ENCODE measurements around the gene KLF7. TPM values are rescaled to one million over a fixed set of nuclear protein-coding genes. Genes with fewer than 3 reads are reported as not detected.

The KLF7 gene
- total RNA-seq, 1 donor from 2014 or later = 54.7 TPM

DNA sequence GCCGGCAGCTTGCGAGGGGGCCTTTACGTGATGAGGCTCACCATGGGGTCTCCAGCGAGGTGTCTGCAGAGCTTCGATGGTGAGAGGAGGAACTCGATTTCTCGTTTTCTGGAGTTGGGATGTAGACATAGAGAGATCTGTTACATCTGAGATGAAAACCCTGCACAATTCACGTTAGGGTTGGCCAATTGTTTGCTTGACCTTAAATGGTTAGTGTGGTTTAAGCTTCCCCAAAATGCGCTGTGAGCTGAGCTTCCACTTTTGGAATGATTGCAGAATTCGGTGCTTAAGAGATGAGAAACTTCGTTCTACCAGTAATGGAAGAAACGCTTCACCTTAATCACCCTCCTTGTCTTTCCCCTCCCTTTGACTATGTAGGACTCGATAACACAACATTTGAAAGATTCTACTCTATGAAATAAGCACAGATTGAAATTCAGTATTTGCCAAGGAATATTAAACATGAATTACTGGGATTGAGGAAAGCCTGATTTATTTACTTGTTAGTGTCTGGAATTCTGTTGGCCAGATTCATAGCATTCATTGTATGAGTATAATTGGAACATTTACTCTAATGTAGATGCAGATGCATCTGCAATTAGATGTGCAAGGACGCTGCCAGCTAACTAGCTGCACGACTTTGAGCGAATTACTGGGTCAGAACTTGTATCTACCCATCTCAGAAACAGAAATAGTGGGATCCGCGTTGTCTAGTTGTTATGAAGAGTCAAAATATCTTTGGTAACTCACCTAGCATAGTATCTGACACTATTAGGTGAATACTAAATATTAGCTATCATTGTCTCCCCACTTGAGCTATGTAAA, 1.6 kb upstream of the KLF7 start:
- peak; percentile 49 for DNase-seq (ENCODE audit: low spot score)

- peak; percentile 79 for DNase-seq (ENCODE audit: low spot score)
Measured at GRCh38 chr2:207166349-207167098, 776 bp upstream of the KLF7 start.

DNA sequence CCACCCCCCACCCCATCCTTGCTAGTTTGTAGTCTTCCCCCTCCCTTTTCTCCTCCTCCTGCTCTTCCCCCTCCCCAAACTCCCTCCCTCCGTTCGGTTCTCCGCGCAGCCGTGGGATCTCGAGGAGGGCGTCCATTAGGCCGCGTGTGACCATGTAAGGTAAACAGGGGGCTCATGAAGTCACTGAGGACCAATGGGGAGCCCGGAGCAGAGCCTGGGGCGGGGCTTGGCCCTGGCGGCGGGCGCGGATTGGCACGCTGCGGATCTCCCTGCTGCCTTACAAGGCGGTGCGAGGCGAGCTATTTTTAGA, 246 bp upstream of the KLF7 start:
- peak; percentile 99 for DNase-seq (ENCODE audit: low spot score)

- DNase-seq (ENCODE audit: low spot score) = peak; percentile 63
Measured at GRCh38 chr2:207164006-207164831, 1.5 kb downstream of the KLF7 start.

DNA sequence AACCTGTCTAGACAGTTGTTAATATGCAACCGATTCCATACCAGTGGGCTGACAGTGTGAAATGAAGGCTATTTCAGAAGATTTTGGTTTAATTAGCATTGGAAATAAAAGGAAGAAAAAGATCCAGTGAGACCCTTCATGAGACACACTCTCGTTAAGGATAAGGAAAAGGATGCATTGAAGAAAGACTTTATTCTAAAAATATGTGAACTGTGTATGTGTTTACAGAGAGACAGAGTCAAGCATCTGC, 2.1 kb downstream of the KLF7 start:
- no peak for DNase-seq (ENCODE audit: low spot score)

- DNase-seq (ENCODE audit: low spot score) = peak; percentile 55
Measured at GRCh38 chr2:207163053-207163755, 2.5 kb downstream of the KLF7 start.

DNA sequence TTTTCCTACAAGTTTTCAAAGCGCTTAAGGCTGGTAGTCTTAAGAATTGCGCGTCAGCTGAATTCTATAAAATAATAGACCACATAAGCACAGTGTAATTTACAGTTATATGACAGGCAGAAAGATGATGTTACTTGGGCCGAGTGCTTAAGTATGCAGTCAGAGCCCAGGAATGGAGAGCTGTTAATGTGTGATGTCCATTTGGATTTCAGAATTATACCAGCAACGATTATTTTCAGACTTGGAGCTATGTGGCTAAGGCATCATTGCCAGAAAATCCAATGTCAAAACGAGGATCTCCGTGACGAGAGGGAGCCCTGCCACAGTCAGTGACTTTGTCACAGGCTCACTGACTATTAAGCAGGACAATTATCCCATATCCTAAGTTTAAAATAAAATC, 3.4 kb downstream of the KLF7 start:
- DNase-seq (ENCODE audit: low spot score) = no peak

- DNase-seq (ENCODE audit: low spot score) = no peak
Measured at GRCh38 chr2:207161247-207162123, 4.3 kb downstream of the KLF7 start.

DNA sequence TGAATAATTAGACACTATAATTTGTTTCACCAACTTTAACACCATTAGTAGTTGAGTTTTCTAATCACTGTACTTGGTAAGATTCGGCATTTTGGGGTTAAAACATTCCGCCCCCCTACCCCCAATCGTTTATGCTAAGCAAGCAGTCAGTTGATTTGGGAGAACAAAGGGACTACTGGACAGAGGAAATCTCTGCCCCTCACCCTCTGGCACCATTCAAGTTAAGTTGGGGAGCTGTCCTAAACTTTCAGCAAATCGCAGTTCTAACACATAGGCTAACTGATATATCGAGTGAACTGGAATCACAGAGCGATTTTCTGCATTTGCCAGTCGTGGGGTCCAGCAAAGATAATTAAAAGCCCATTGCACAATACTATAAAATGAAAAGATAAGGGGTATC, 5.6 kb downstream of the KLF7 start:
- no peak for DNase-seq (ENCODE audit: low spot score)

GRCh38 chr2:207159002-207159401, 6.7 kb downstream of the KLF7 start:
- DNase-seq (ENCODE audit: low spot score) = no peak

GRCh38 chr2:207157731-207158130, 8.0 kb downstream of the KLF7 start:
- no peak for DNase-seq (ENCODE audit: low spot score)

DNA sequence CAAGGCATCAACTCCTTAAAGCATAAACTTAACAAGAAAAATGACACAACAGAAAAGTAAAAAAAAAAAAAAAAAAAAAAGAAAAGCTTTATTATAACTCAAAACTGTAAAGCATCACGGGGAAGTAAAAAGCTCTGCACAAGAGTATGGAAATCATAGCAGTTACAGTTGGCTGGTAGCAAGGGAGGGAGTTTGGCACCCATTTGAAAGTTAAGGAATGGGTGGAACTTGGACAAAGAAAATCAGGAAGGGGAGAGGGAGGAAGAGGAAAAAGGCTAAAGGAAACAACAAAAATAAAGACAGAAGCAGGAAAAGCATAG, 8.6 kb downstream of the KLF7 start:
- DNase-seq (ENCODE audit: low spot score) = no peak

DNA sequence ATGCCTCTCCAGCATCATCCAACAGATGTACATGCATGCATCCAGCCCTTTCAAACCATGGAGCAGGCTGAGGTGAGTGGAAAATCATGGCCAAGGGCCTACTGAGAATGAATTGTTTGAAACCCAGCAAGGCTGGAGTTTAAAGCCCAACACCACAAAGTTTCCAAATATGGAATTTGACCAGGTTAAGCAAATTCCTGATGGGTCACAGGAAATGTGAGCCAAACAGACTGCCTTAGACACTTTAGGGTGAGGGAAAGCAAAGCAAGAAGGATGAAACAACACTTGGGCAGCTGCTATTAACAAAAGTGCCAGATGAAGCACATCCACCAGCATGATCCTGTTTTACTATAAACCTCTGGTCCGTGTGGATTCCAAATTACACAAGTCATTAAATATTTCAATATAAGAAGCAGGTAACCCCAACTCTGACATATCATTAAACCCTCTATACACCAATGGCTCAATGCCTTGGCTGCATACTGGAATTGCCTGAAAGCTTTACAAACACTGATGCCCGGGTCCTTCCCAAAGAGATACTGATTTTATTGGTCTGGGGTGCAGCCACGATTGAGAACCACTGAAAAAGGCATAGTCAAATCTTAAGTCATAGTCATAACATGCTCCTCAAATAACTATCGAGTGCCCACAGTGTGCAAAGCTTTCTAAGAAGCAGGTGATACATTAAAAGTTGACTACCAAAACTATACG, 9.1 kb downstream of the KLF7 start:
- no peak for DNase-seq (ENCODE audit: low spot score)

DNA sequence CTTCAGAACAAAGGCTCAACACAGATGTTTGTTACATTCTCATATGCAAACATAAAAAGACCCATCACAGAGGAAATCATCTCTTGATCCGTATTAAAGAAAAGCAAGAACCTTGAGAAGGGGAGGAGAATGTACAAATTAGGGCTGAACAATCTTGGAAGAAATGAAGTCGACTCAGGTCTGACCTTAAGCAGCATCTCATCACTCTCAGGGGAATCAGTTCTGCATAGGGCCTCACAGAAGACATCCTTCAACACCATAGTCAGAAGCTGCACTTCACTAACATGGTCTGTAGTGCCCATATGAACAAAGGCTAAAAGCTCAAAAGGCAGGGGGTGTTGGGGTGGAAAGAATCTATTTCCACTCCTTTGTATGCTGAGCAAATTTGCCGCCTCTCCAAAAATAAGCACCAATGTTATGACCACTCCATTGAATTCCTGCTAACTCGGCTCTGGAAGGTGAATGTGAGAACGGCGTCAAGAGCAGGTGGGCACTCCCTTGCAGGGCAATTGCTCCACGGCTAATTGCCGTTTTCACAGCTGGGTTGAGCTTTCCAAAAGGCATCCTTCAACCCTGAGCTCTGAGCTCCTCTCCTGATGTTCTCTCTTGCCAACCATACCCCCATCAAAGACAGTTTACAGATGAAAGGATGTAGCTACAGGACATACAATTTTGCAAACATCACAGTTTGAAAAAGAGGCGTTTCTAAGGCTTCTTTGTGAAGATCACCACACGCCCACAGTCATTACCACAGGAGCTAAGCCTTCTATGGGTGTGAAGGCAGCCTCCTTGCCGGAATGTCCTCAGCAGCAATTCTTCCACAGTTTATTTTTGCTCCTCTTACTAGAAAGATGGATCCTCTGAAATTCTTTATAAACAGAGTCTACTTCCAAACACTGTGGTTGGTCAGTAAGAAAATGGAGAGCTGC, 10.0 kb downstream of the KLF7 start:
- no peak for DNase-seq (ENCODE audit: low spot score)

DNA sequence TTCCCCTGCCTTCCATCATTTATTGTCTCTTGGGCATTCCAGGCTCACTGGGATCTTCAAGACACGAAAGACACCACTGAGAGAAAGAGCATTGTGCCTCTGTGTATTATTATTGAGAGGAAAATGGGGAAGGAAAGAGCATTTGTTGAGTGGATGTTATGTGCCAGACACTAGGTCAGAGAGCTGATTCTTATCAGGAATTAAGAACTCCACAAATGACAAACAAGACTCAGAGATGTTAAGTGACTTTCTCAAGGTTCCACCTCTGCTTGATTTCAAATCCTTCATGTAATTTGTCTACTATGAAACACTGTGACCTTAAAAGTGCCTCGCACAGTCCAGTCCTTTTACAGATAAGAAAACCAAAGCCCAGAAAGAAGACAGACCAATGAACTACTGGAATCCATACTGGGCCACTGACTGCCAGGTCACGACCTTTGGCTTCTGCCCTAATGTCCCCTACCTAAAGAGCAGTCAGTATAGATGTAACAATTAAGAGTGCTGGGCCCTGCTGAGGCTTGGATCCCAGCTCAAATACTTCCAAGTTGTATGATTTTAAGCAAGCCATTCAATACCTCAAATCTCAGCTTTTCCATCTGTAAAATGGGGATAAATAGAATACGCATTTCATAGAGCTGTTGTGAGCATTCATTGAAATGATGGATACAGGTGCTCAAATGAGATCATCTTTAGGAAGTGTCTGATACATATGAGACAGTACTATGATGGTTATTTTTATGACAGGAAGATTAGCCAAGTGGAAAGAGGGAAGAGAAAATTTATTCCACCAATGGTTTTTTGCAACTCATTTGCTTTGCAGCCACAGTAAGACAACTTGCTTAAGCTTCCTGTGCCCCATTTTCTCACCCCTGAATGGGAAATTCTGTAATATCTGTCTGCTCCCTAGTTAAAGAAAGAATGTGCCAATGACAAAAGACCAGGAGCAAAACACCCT, 10.9 kb downstream of the KLF7 start:
- DNase-seq (ENCODE audit: low spot score) = no peak

GRCh38 chr2:207153266-207153975, 12.3 kb downstream of the KLF7 start:
- no peak for DNase-seq (ENCODE audit: low spot score)

DNA sequence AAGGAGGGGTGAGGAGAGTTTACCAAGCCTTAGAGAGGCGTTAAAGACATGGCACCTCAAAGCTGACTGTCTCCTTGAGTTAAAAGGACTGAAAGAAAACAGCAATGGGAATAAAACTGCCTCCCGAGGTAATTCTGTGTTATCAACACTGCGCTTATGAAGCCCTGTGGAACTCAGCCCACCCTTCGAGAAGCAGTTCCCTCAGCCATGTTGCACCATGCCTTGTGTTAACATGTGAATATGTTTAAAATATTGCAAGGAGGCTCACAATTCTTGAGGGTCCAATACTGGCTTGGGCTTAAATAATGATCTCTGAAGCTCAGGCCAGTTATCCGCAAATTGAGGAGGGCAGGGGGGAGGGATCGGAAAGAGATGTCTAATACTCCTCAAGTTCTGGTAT, 14.7 kb downstream of the KLF7 start:
- DNase-seq (ENCODE audit: low spot score) = no peak

GRCh38 chr2:207150284-207150683, 15.5 kb downstream of the KLF7 start:
- no peak for DNase-seq (ENCODE audit: low spot score)
